H1 (cell line): ENCODE data around the gene PIM1.

Source experiments
- EZH2 ChIP-seq: fragments of 200-600 bp; sonication (generic); IDR thresholded peaks from 2 replicates; pipeline ENCODE4 v1.7.1; 2012; ENCODE audit warnings: low read depth, mild to moderate bottlenecking, moderate library complexity, low read length, inconsistent platforms; ENCODE audit not compliant: severe bottlenecking
- JUND ChIP-seq: IDR thresholded peaks from 2 replicates; pipeline ENCODE4 v1.6.1; 2011; ENCODE audit warnings: mild to moderate bottlenecking, improper control_type of control experiment, low read length
- POLR2A ChIP-seq, 2 experiments: IDR thresholded peaks; 1 replicate in 1 of 2; 2 replicates in 1 of 2; pipeline ENCODE4 v1.6.1; 2011; ENCODE audit warnings: low read depth in 2 of 2, low read length in 2 of 2, mild to moderate bottlenecking in 2 of 2; ENCODE audit errors: control extremely low read depth in 1 of 2
- TF ChIP-seq, protein P1 (sequence below), 3 experiments: IDR thresholded peaks; 1 replicate in 2 of 3; 2 replicates in 1 of 3; pipeline versions ENCODE4 v1.5.1 to v1.6.1; 2011; ENCODE audit warnings: low read length in 3 of 3, mild to moderate bottlenecking in 3 of 3, inconsistent platforms in 2 of 3, low read depth in 1 of 3, moderate library complexity in 1 of 3; ENCODE audit not compliant: insufficient read depth in 1 of 3; ENCODE audit errors: control extremely low read depth in 1 of 3

DNA sequence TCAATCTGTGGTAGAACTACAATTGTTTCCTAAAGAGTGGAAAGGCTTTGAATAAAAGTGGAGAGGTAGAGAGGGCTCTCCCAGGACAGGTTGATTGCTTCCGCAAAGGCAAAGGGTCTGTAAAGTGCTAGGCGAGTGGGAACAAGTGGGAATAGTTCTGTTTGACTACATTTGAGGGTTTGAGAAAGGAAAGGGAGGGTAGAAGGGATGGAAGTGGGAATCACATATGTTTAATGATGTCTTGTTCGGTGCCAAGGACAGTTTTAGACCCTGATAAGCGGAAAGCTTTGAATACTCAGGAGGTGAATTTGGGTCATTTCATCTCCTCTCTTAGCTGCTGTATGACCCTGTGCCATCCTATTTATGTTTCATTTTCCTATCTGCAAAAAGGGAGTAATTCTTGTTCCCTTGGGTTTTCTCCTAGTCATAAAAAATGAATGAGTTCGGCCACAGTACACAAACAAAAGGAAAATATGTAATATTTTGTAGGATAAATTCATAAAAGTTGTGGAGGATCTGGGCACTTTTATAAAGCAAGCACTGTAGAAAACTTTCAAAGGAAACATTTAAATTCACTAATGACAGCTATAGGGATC is 1.7 kb upstream of the PIM1 start:
- TF ChIP-seq JUND (no peak), POLR2A (IDR thresholded peaks at IDR 0.05; ENCODE audit: control extremely low read depth in 1 of 2, low read depth in 2 of 2, low read length in 2 of 2) (no peak), EZH2 (no peak)
- TF ChIP-seq, protein P1, sequence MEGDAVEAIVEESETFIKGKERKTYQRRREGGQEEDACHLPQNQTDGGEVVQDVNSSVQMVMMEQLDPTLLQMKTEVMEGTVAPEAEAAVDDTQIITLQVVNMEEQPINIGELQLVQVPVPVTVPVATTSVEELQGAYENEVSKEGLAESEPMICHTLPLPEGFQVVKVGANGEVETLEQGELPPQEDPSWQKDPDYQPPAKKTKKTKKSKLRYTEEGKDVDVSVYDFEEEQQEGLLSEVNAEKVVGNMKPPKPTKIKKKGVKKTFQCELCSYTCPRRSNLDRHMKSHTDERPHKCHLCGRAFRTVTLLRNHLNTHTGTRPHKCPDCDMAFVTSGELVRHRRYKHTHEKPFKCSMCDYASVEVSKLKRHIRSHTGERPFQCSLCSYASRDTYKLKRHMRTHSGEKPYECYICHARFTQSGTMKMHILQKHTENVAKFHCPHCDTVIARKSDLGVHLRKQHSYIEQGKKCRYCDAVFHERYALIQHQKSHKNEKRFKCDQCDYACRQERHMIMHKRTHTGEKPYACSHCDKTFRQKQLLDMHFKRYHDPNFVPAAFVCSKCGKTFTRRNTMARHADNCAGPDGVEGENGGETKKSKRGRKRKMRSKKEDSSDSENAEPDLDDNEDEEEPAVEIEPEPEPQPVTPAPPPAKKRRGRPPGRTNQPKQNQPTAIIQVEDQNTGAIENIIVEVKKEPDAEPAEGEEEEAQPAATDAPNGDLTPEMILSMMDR (IDR thresholded peaks at IDR 0.05; ENCODE audit: control extremely low read depth in 1 of 3, insufficient read depth in 1 of 3, low read depth in 1 of 3, low read length in 3 of 3): no peak
